ENCODE results near the gene PAK1. TPM values are rescaled to one million over a fixed set of nuclear protein-coding genes. Genes with fewer than 3 reads are reported as not detected.
"Not testable (repeated sequence)": the region's sequence is repeated elsewhere in the genome, so short reads cannot be mapped to it uniquely, and the experiment has no call there.

PAK1 gene
- total RNA-seq, 3 donors from 2014 or later (not counting 1 experiment from before 2014, with no cell fraction given), result 18.8 to 27.3 (median 20.4) TPM

DNA sequence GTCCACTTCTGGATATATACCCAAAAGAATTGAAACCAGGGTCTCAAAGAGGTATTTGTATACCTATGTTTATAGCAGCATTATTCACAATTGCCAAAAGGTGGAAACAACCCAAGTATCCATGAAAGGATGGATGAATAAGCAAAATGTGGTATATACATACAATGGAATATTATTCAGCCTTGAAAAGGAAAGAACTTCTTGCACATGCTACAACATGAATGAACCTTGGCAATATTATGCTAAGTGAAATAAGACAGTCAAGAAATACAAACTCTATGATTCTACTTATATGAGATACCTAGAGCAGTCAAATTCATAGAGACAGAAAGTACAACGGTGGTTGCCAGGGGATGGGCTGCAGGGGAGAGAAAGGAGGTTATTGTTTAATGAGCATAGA lies 21.6 kb upstream of the PAK1 start:
- no peaks in the 10 kb centered on the region for H3K9me3 Mint-ChIP-seq

GRCh38 chr11:77490035-77490434 lies 16.1 kb upstream of the PAK1 start:
- H3K4me1 ChIP-seq (ENCODE audit: control insufficient read depth, insufficient read depth, low read length); H3K4me3 ChIP-seq (ENCODE audit: low read length); ATAC-seq; H3K9me3 ChIP-seq (ENCODE audit: control insufficient read depth, insufficient read depth, low read length); H3K27ac Mint-ChIP-seq; H3K9me3 Mint-ChIP-seq; H3K4me1 Mint-ChIP-seq; H3K27me3 Mint-ChIP-seq (ENCODE audit: low read depth in 2 of 2); H3K27ac ChIP-seq (ENCODE audit: low read length); H3K4me3 Mint-ChIP-seq; H3K36me3 Mint-ChIP-seq; H3K27me3 ChIP-seq (ENCODE audit: control insufficient read depth, insufficient read depth, low read length); intact Hi-C loops (cut with micrococcal nuclease); H3K36me3 ChIP-seq (ENCODE audit: control insufficient read depth, insufficient read depth, low read length); DNase-seq: not testable (repeated sequence)
- WGBS (ENCODE audit: insufficient coverage), result 97% methylated on average over 19 of the region's 28 CpGs

More for the DNA sequence above, 21.6 kb upstream of the PAK1 start:
- Mint-ChIP-seq H3K27ac (no peak overlapping the region), H3K4me3 (no peak overlapping the region), H3K27me3 (ENCODE audit: low read depth in 2 of 2) (peaks cover 15 to 27% of the 10 kb centered on the region in 2 donors), H3K4me1 (no peaks in the 10 kb centered on the region), H3K36me3 (no peaks in the 10 kb centered on the region)
- no peak for ATAC-seq
- no peak overlapping the region for H3K4me3 ChIP-seq (ENCODE audit: low read length)
- H3K9me3 ChIP-seq (ENCODE audit: control insufficient read depth, insufficient read depth, low read length), result no peaks in the 10 kb centered on the region
- no peak overlapping the region for H3K27ac ChIP-seq (ENCODE audit: low read length)
- no peaks in the 10 kb centered on the region for H3K36me3 ChIP-seq (ENCODE audit: control insufficient read depth, insufficient read depth, low read length)
- no peak for DNase-seq
- WGBS (ENCODE audit: insufficient coverage), result 100% methylated on average over 1 of the region's 1 CpG
- TF ChIP-seq CTCF (IDR thresholded peaks at IDR 0.05), result no peak
- H3K4me1 ChIP-seq (ENCODE audit: control insufficient read depth, insufficient read depth, low read length), result no peaks in the 10 kb centered on the region
- H3K27me3 ChIP-seq (ENCODE audit: control insufficient read depth, insufficient read depth, low read length), result no peaks in the 10 kb centered on the region
- intact Hi-C loops (cut with micrococcal nuclease), result no loop called here

GRCh38 chr11:77487790-77488189 lies 13.9 kb upstream of the PAK1 start:
- Histone ChIP-seq H3K27ac (ENCODE audit: low read length) (no peak overlapping the region), H3K27me3 (ENCODE audit: control insufficient read depth, insufficient read depth, low read length) (no peaks in the 10 kb centered on the region), H3K4me1 (ENCODE audit: control insufficient read depth, insufficient read depth, low read length) (no peaks in the 10 kb centered on the region), H3K9me3 (ENCODE audit: control insufficient read depth, insufficient read depth, low read length) (no peaks in the 10 kb centered on the region), H3K36me3 (ENCODE audit: control insufficient read depth, insufficient read depth, low read length) (no peaks in the 10 kb centered on the region), H3K4me3 (ENCODE audit: low read length) (no peak overlapping the region)
- Mint-ChIP-seq H3K36me3 (no peaks in the 10 kb centered on the region), H3K27ac (no peak overlapping the region), H3K4me3 (no peak overlapping the region), H3K4me1 (no peaks in the 10 kb centered on the region), H3K27me3 (ENCODE audit: low read depth in 2 of 2) (peaks cover 12 to 15% of the 10 kb centered on the region in 2 donors), H3K9me3 (no peaks in the 10 kb centered on the region)
- TF ChIP-seq CTCF (IDR thresholded peaks at IDR 0.05), result no peak
- intact Hi-C loops (cut with micrococcal nuclease), result no loop called here
- 94% methylated on average over 2 of the region's 2 CpGs for WGBS (ENCODE audit: insufficient coverage)
- ATAC-seq (no peak), DNase-seq (no peak)

- Histone ChIP-seq H3K27me3 (ENCODE audit: control insufficient read depth, insufficient read depth, low read length) (no peaks in the 10 kb centered on the region), H3K27ac (ENCODE audit: low read length) (no peak overlapping the region), H3K4me3 (ENCODE audit: low read length) (no peak overlapping the region), H3K9me3 (ENCODE audit: control insufficient read depth, insufficient read depth, low read length) (no peaks in the 10 kb centered on the region), H3K4me1 (ENCODE audit: control insufficient read depth, insufficient read depth, low read length) (no peaks in the 10 kb centered on the region), H3K36me3 (ENCODE audit: control insufficient read depth, insufficient read depth, low read length) (no peaks in the 10 kb centered on the region)
- no peak overlapping the region for H3K27ac Mint-ChIP-seq
- intact Hi-C loops (cut with micrococcal nuclease), result no loop called here
- H3K4me1 Mint-ChIP-seq, result peaks cover 0 to 5% of the 10 kb centered on the region in 2 donors
- no peak overlapping the region for H3K4me3 Mint-ChIP-seq
- no CpG with 5 or more reads among the region's 2 CpGs for WGBS (ENCODE audit: insufficient coverage)
- TF ChIP-seq CTCF (IDR thresholded peaks at IDR 0.05), result no peak
- peaks cover 10 to 19% of the 10 kb centered on the region in 2 donors for H3K27me3 Mint-ChIP-seq (ENCODE audit: low read depth in 2 of 2)
- H3K9me3 Mint-ChIP-seq, result no peaks in the 10 kb centered on the region
- no peak for DNase-seq
- no peaks in the 10 kb centered on the region for H3K36me3 Mint-ChIP-seq
- no peak for ATAC-seq
Measured at GRCh38 chr11:77479746-77480352, 6.0 kb upstream of the PAK1 start.

Measured in natural killer cell (primary cell).